ENCODE measurements around the gene JAK1. TPM values are rescaled to one million over a fixed set of nuclear protein-coding genes. Genes with fewer than 3 reads are reported as not detected.
"Not testable (repeated sequence)": the region's sequence is repeated elsewhere in the genome, so short reads cannot be mapped to it uniquely, and the experiment has no call there.

JAK1 gene
- total RNA-seq, 1 donor from 2014 or later = 80.7 TPM

DNA sequence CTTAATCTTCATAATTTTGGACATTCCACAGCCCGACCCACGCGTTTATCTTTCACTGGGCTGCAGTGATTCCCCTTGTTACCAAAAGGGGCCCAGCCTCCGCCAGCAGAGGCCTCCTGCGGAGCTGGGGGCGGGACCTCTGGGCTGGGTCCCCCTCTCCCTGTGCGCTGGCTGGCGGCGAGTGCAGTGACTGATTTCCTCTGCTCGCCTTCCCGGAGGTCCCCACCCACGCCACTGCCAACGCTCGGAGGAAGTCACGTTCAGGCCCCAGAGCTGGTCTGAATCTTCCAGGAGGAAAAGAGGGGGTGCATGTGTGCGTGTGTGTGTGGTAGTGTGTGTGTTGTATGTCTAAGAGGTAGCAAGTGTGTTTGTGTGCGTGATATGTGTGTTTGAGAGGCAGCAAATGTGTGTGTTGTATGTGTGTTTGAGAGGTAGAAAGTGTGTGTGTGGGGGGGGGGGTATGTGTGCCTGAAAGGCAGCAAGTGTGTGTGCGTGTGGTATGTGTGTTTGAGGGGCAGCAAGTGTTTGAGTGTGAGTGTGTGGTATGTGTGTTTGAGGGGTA is 35.0 kb upstream of the JAK1 start:
- Mint-ChIP-seq H3K27ac (ENCODE audit: unreplicated experiment) (no peak overlapping the region), H3K4me3 (ENCODE audit: unreplicated experiment) (peak overlapping the region; percentile 69), H3K4me1 (ENCODE audit: low read depth, unreplicated experiment) (peaks cover 4% of the 10 kb centered on the region), H3K9me3 (ENCODE audit: unreplicated experiment) (peaks cover 14% of the 10 kb centered on the region), H3K36me3 (ENCODE audit: low read depth, unreplicated experiment) (peaks cover 2% of the 10 kb centered on the region), H3K27me3 (ENCODE audit: low read depth, unreplicated experiment) (peaks cover 25% of the 10 kb centered on the region)
- Histone ChIP-seq H3K27ac (ENCODE audit: low read depth, low read length) (peak overlapping the region; percentile 33), H2AFZ (ENCODE audit: low read depth, low read length) (peak overlapping the region; percentile 61), H3K27me3 (ENCODE audit: insufficient read depth, low read length) (no peaks in the 10 kb centered on the region), H3K4me2 (ENCODE audit: low read length) (peak overlapping the region; percentile 88), H3K9me3 (ENCODE audit: insufficient read depth, low read depth, low read length) (no peaks in the 10 kb centered on the region), H3K36me3 (ENCODE audit: insufficient read depth, low read length) (no peaks in the 10 kb centered on the region), H3K9ac (ENCODE audit: low read length) (peak overlapping the region; percentile 81), H3K79me2 (ENCODE audit: insufficient read depth, low read length) (no peaks in the 10 kb centered on the region), H4K20me1 (ENCODE audit: insufficient read depth, low read length) (no peaks in the 10 kb centered on the region), H3K4me1 (ENCODE audit: insufficient read depth, low read length) (peaks cover 15% of the 10 kb centered on the region), H3K4me3 (ENCODE audit: insufficient read depth, low read depth, low read length) (peak overlapping the region; percentile 1)
- DNase-seq (ENCODE audit: low read depth) (peak; percentile 39), FAIRE-seq (no peak)
- TF ChIP-seq EZH2 (IDR thresholded peaks at IDR 0.05; ENCODE audit: insufficient read depth, low read length) = no peak
- TF ChIP-seq, protein P1, sequence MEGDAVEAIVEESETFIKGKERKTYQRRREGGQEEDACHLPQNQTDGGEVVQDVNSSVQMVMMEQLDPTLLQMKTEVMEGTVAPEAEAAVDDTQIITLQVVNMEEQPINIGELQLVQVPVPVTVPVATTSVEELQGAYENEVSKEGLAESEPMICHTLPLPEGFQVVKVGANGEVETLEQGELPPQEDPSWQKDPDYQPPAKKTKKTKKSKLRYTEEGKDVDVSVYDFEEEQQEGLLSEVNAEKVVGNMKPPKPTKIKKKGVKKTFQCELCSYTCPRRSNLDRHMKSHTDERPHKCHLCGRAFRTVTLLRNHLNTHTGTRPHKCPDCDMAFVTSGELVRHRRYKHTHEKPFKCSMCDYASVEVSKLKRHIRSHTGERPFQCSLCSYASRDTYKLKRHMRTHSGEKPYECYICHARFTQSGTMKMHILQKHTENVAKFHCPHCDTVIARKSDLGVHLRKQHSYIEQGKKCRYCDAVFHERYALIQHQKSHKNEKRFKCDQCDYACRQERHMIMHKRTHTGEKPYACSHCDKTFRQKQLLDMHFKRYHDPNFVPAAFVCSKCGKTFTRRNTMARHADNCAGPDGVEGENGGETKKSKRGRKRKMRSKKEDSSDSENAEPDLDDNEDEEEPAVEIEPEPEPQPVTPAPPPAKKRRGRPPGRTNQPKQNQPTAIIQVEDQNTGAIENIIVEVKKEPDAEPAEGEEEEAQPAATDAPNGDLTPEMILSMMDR (IDR thresholded peaks at IDR 0.05; ENCODE audit: insufficient read depth, low read depth, low read length) = no peak

DNA sequence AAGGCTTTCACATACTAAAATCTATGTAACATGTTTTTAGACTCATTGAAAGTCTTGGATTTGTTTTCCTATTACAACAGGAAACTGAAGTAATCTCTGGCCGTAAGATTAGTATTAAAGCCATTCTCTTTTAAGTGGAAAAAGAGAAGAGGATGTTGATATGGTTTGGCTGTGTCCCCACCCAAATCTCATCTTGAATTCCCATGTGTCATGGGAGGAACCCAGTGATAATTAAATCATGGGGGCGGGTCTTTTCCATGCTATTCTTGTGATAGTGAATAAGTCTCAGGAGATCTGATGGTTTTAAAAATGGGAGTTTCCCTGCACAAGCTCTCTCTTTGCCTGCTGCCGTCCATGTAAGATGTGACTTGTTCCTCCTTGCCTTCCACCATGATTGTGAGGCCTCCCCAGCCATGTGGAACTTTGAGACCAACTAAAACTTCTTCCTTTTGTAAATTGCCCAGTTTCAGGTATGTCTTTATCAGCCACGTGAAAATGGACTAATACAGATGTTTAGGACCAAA is 32.1 kb upstream of the JAK1 start:
- H3K79me2 ChIP-seq (ENCODE audit: insufficient read depth, low read length); H4K20me1 ChIP-seq (ENCODE audit: insufficient read depth, low read length); H3K27me3 Mint-ChIP-seq (ENCODE audit: low read depth, unreplicated experiment); H3K4me2 ChIP-seq (ENCODE audit: low read length); H2AFZ ChIP-seq (ENCODE audit: low read depth, low read length); H3K9me3 ChIP-seq (ENCODE audit: insufficient read depth, low read depth, low read length); H3K27me3 ChIP-seq (ENCODE audit: insufficient read depth, low read length); H3K27ac Mint-ChIP-seq (ENCODE audit: unreplicated experiment); H3K4me3 Mint-ChIP-seq (ENCODE audit: unreplicated experiment); H3K36me3 ChIP-seq (ENCODE audit: insufficient read depth, low read length); H3K27ac ChIP-seq (ENCODE audit: low read depth, low read length); H3K36me3 Mint-ChIP-seq (ENCODE audit: low read depth, unreplicated experiment); H3K4me3 ChIP-seq (ENCODE audit: insufficient read depth, low read depth, low read length); H3K9ac ChIP-seq (ENCODE audit: low read length); FAIRE-seq; H3K4me1 Mint-ChIP-seq (ENCODE audit: low read depth, unreplicated experiment); DNase-seq (ENCODE audit: low read depth): not testable (repeated sequence)
- H3K9me3 Mint-ChIP-seq (ENCODE audit: unreplicated experiment) = peaks cover 14% of the 10 kb centered on the region
- H3K4me1 ChIP-seq (ENCODE audit: insufficient read depth, low read length) = peaks cover 15% of the 10 kb centered on the region

DNA sequence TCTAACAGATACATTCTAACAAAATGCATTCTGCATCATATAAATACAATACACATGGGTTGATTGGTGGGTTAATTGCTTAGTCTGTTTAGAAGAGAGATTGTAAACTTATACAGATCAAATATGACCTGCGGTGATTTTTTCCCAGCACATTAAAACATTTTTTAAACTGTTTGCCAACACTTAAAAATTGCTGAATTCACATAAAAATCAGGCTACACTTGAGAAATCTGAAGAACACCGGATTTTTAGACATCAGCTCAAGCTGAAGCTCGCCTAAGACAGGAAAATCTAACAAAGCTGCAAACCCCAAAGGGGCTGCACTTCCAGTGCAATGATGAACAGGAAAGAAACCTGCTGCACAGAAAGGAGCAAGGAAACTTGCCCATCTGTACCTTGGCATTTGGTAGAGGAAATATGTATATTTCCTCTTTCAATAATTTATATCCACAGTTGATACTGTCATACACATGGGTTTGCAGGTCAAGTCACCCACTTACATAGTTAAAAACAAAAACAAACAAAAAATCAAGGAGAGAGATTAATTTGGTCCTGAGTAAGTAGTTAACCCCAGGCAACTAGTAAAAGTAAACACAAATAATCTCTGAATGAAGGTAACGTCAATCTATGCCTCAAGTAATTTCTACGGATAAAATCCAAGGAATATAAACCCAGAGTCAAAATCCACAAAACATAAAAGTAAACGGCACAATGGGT is 30.4 kb upstream of the JAK1 start:
- Mint-ChIP-seq H3K9me3 (ENCODE audit: unreplicated experiment) (peaks cover 14% of the 10 kb centered on the region), H3K36me3 (ENCODE audit: low read depth, unreplicated experiment) (peaks cover 2% of the 10 kb centered on the region), H3K27ac (ENCODE audit: unreplicated experiment) (no peak overlapping the region), H3K27me3 (ENCODE audit: low read depth, unreplicated experiment) (peaks cover 4% of the 10 kb centered on the region), H3K4me3 (ENCODE audit: unreplicated experiment) (no peak overlapping the region), H3K4me1 (ENCODE audit: low read depth, unreplicated experiment) (peaks cover 2% of the 10 kb centered on the region)
- no peaks in the 10 kb centered on the region for H3K27me3 ChIP-seq (ENCODE audit: insufficient read depth, low read length)
- no peak overlapping the region for H3K4me2 ChIP-seq (ENCODE audit: low read length)
- H3K4me3 ChIP-seq (ENCODE audit: insufficient read depth, low read depth, low read length) = no peak overlapping the region
- no peak for FAIRE-seq
- H2AFZ ChIP-seq (ENCODE audit: low read depth, low read length) = no peak overlapping the region
- no peak overlapping the region for H3K27ac ChIP-seq (ENCODE audit: low read depth, low read length)
- H3K9ac ChIP-seq (ENCODE audit: low read length) = no peak overlapping the region
- peaks cover 8% of the 10 kb centered on the region for H3K4me1 ChIP-seq (ENCODE audit: insufficient read depth, low read length)
- H3K79me2 ChIP-seq (ENCODE audit: insufficient read depth, low read length) = no peaks in the 10 kb centered on the region
- no peak for DNase-seq (ENCODE audit: low read depth)
- H4K20me1 ChIP-seq (ENCODE audit: insufficient read depth, low read length) = no peaks in the 10 kb centered on the region
- no peaks in the 10 kb centered on the region for H3K36me3 ChIP-seq (ENCODE audit: insufficient read depth, low read length)
- H3K9me3 ChIP-seq (ENCODE audit: insufficient read depth, low read depth, low read length) = no peaks in the 10 kb centered on the region
- TF ChIP-seq, protein P1 (IDR thresholded peaks at IDR 0.05; ENCODE audit: insufficient read depth, low read depth, low read length) = no peak
- no peak for TF ChIP-seq EZH2 (IDR thresholded peaks at IDR 0.05; ENCODE audit: insufficient read depth, low read length)
